Sigmoid colon (tissue), 7 donors: ENCODE data around the gene C2CD3. TPM values are rescaled to one million over a fixed set of nuclear protein-coding genes. Genes with fewer than 3 reads are reported as not detected.

Source experiments
- DNase-seq: peaks from one replicate; pipeline ENCODE4 v3.0.0-alpha.2; 2019
- H3K27ac ChIP-seq, 4 donors: fragments of 200-600 bp; sonication (generic); one replicate each; pipeline ENCODE4 v1.5.1; 2016 to 2019; ENCODE audit warnings: mild to moderate bottlenecking in 1 of 4
- H3K27me3 ChIP-seq, 3 donors: fragments of 200-600 bp; sonication (generic); one replicate each; pipeline ENCODE4 v1.5.1; 2019; ENCODE audit warnings: mild to moderate bottlenecking in 1 of 3
- H3K36me3 ChIP-seq, 4 donors: fragments of 200-600 bp; sonication (generic); one replicate each; pipeline ENCODE4 v1.5.1; 2016 to 2019
- H3K4me1 ChIP-seq, 4 donors: fragments of 200-600 bp; sonication (generic); one replicate each; pipeline ENCODE4 v1.5.1; 2017 to 2019
- H3K4me3 ChIP-seq, 4 donors: fragments of 200-600 bp; sonication (generic); one replicate each; pipeline ENCODE4 v1.5.1; 2017 to 2019; ENCODE audit warnings: mild to moderate bottlenecking in 2 of 4, moderate library complexity in 1 of 4
- H3K9me3 ChIP-seq, 4 donors: fragments of 200-600 bp in 3 of 4; sonication (generic) in 3 of 4; one replicate each; pipeline versions ENCODE4 v1.5.1 to v1.6.1; 2013 to 2019
- EP300 ChIP-seq, 4 donors: sonication (generic); formaldehyde crosslinking; IDR thresholded peaks; one replicate each; pipeline ENCODE4 v1.6.1; 2017; ENCODE audit warnings: antibody characterized with exemption in 4 of 4
- POLR2A ChIP-seq, 2 donors: fragments of 450-650 bp; IDR thresholded peaks; one replicate each; pipeline ENCODE4 v1.6.1; 2016; ENCODE audit warnings: antibody characterized with exemption in 2 of 2, mild to moderate bottlenecking in 2 of 2, moderate library complexity in 2 of 2
- POLR2AphosphoS5 ChIP-seq, 4 donors: sonication (generic); formaldehyde crosslinking; IDR thresholded peaks; one replicate each; pipeline ENCODE4 v1.6.1; 2017; ENCODE audit warnings: antibody characterized with exemption in 4 of 4
- WGBS, 2 donors: extraction: QIAGEN DNeasy Blood & Tissue Kit; methylation state at CpG; one replicate each; pipeline ENCODE4 v1.1.7; 2013; 5-methylcytosine and 5-hydroxymethylcytosine counted together
- intact Hi-C: fragments of 100-400 bp; cut with DNase I; formaldehyde crosslinking; loops from one replicate; pipeline ENCODE4 v1.15.1; 2023
- polyA plus RNA-seq, 3 donors: library from polyadenylated mRNA; stranded (reverse); fragments of 200-250 nt; gene quantifications; one replicate each; pipeline ENCODE4 v1.2.3, GENCODE V29; 2013
- total RNA-seq, 4 donors: library from RNA; depleted of rRNA; stranded (reverse); fragments of >200 nt; gene quantifications; one replicate each; pipeline ENCODE4 v1.1.0, GENCODE V29; 2016
- TF ChIP-seq, protein P1 (sequence below), 4 experiments: fragments of 450-650 bp in 3 of 4; fragments of 200-600 bp in 1 of 4; IDR thresholded peaks; one replicate each; pipeline ENCODE4 v1.5.1; 2016 to 2019; ENCODE audit warnings: antibody characterized with exemption in 4 of 4, mild to moderate bottlenecking in 3 of 4, moderate library complexity in 2 of 4
- donor health status: healthy with polysubstance abuse.
- donor health status: Bipolar disorder and iron deficiency.
- donor health status: healthy.

C2CD3 gene
- total and polyA plus RNA-seq, 7 donors: 6.9 to 29.1 (median 17.2) TPM

DNA sequence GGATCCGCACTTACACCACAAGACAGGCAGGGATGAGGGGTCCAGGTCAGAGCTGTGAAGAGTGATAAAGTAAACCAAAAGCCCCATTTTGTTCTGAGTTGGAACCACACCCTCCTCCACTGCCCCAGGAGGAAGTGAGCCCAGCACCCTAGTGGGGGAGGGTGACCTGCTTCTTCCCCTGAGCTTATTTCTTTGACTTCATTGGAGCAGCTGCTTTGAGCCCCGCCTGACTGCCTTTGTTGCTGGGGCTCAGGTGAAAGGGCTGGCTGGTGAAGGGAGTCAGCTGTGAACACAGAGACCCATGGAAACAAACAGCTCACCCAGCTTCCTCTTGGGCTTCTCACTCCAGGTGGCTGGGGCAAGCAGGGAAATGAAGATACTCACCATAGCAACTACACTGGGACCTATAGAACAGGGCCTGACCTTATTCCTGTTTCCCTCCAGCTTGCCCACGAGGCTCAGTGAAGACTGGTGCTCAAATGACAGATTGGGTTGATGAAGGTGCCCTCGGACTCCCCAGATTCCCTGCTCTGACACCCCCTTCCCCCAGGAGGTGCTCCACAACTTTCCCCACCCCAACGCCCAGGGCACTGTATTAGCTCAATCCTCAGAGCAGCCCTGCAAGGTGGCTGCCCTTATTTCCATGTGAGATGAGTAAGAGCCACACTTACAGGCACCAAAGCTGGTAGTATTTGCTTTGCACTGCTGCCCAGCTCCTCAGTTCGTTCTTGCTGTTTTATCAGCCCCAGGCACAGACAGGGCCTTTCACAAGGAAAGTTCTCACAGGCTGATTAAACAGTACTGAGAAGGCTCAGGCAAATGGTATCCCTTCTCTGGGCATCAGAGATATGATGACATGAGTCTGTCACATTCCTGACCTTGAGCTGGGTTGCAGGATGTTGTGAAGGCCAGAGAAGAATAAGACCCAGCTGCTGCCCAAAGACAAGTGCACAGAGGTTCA, 190.5 kb downstream of the C2CD3 start:
- TF ChIP-seq, protein P1, sequence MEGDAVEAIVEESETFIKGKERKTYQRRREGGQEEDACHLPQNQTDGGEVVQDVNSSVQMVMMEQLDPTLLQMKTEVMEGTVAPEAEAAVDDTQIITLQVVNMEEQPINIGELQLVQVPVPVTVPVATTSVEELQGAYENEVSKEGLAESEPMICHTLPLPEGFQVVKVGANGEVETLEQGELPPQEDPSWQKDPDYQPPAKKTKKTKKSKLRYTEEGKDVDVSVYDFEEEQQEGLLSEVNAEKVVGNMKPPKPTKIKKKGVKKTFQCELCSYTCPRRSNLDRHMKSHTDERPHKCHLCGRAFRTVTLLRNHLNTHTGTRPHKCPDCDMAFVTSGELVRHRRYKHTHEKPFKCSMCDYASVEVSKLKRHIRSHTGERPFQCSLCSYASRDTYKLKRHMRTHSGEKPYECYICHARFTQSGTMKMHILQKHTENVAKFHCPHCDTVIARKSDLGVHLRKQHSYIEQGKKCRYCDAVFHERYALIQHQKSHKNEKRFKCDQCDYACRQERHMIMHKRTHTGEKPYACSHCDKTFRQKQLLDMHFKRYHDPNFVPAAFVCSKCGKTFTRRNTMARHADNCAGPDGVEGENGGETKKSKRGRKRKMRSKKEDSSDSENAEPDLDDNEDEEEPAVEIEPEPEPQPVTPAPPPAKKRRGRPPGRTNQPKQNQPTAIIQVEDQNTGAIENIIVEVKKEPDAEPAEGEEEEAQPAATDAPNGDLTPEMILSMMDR (IDR thresholded peaks at IDR 0.05): no peak
- TF ChIP-seq POLR2A (IDR thresholded peaks at IDR 0.05) (no peak), EP300 (IDR thresholded peaks at IDR 0.05) (no peak), POLR2AphosphoS5 (IDR thresholded peaks at IDR 0.05) (no peak)
- H3K9me3 ChIP-seq: no peaks in the 10 kb centered on the region
- DNase-seq: peak; percentile 63
- peaks cover 0 to 32% (median 8%) of the 10 kb centered on the region in 4 donors for H3K36me3 ChIP-seq
- 18 to 32% methylated on average over 6 of the region's 6 CpGs for WGBS, 2 donors
- peaks cover 0 to 19% (median 14%) of the 10 kb centered on the region in 4 donors for H3K4me1 ChIP-seq
- H3K27ac ChIP-seq: peak overlapping the region in 2 of 4 donors; percentile 44 to 90
- H3K4me3 ChIP-seq: peak overlapping the region in 1 of 4 donors; percentile 65
- H3K27me3 ChIP-seq: no peaks in the 10 kb centered on the region
- intact Hi-C loops: loop anchor here (5.0 kb wide), 1 partner anchor 192 kb away; the partner anchor contains the start of genes C2CD3 and PPME1

DNA sequence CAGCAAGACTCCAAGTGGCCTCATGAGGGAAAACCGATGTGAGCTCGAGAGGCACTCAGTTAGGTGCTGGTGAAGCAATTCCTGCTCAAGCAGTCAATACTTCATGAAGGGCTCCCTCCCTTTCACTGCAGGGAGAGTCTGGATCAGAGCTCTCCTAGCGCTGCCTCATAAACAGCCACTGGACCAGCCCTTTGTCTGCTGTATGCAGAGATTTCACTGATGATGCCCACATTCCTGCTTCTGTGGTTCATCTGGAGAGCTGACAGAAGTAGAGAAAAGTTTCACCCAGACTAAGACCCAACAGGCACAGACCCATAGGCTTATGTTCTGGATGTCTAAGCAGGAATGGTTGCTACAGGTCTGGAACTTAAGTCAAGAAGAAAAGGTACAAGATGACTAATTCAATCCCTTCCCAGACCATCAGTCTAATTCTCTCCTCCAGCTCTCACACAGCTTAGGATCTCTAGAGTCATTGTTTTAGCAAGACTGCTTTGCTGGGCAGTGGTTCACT, 192.2 kb downstream of the C2CD3 start:
- Histone ChIP-seq H3K27ac (no peak overlapping the region), H3K27me3 (no peaks in the 10 kb centered on the region), H3K9me3 (no peaks in the 10 kb centered on the region), H3K4me3 (no peak overlapping the region), H3K4me1 (peaks cover 0 to 16% (median 12%) of the 10 kb centered on the region in 4 donors), H3K36me3 (peaks cover 0 to 42% (median 8%) of the 10 kb centered on the region in 4 donors)
- intact Hi-C loops: no loop called here
- 94 to 96% methylated on average over 3 of the region's 3 CpGs for WGBS, 2 donors
- no peak for DNase-seq
- TF ChIP-seq POLR2AphosphoS5 (IDR thresholded peaks at IDR 0.05) (no peak), POLR2A (IDR thresholded peaks at IDR 0.05) (no peak), EP300 (IDR thresholded peaks at IDR 0.05) (no peak)
- TF ChIP-seq, protein P1 (IDR thresholded peaks at IDR 0.05): no peak

- intact Hi-C loops: no loop called here
- peak; percentile 33 for DNase-seq
- Histone ChIP-seq H3K27me3 (no peaks in the 10 kb centered on the region), H3K27ac (no peak overlapping the region), H3K36me3 (peaks cover 0 to 42% (median 8%) of the 10 kb centered on the region in 4 donors), H3K4me3 (no peak overlapping the region), H3K9me3 (no peaks in the 10 kb centered on the region), H3K4me1 (peaks cover 0 to 12% (median 9%) of the 10 kb centered on the region in 4 donors)
- WGBS, 2 donors: 97 to 98% methylated on average over 18 of the region's 18 CpGs
- TF ChIP-seq EP300 (IDR thresholded peaks at IDR 0.05): no peak
- TF ChIP-seq POLR2AphosphoS5 (IDR thresholded peaks at IDR 0.05): no peak
- TF ChIP-seq, protein P1 (IDR thresholded peaks at IDR 0.05): no peak
- no peak for TF ChIP-seq POLR2A (IDR thresholded peaks at IDR 0.05)
Measured at GRCh38 chr11:73977856-73978519, 192.8 kb downstream of the C2CD3 start.

- Histone ChIP-seq H3K27ac (no peak overlapping the region), H3K4me3 (no peak overlapping the region), H3K4me1 (peaks cover 0 to 2% (median under 1%) of the 10 kb centered on the region in 4 donors), H3K27me3 (no peaks in the 10 kb centered on the region), H3K9me3 (no peaks in the 10 kb centered on the region), H3K36me3 (peaks cover 0 to 42% (median 8%) of the 10 kb centered on the region in 4 donors)
- intact Hi-C loops: no loop called here
- DNase-seq: peak; percentile 56
- WGBS, 2 donors: 89 to 92% methylated on average over 14 of the region's 14 CpGs
- TF ChIP-seq POLR2AphosphoS5 (IDR thresholded peaks at IDR 0.05) (no peak), EP300 (IDR thresholded peaks at IDR 0.05) (no peak), POLR2A (IDR thresholded peaks at IDR 0.05) (no peak)
- TF ChIP-seq, protein P1 (IDR thresholded peaks at IDR 0.05): no peak
Measured at GRCh38 chr11:73976451-73977151, 194.2 kb downstream of the C2CD3 start.
